ENCODE data around the gene SYT12. TPM values are rescaled to one million over a fixed set of nuclear protein-coding genes. Genes with fewer than 3 reads are reported as not detected.

SYT12 gene
- polyA plus RNA-seq, 3 donors, result not detected

GRCh38 chr11:67076202-67076601 is 53.3 kb downstream of the SYT12 start:
- H3K27ac ChIP-seq (ENCODE audit: low read depth in 1 of 2, low read length in 2 of 2), result no peak overlapping the region
- no peaks in the 10 kb centered on the region for H3K36me3 Mint-ChIP-seq
- no peak for DNase-seq
- peaks cover 2 to 19% (median 17%) of the 10 kb centered on the region in 3 donors for H3K27me3 Mint-ChIP-seq (ENCODE audit: low read depth in 3 of 3)
- no peak for TF ChIP-seq CTCF (IDR thresholded peaks at IDR 0.05)
- WGBS (ENCODE audit: insufficient coverage), result 65% methylated on average over 4 of the region's 6 CpGs
- H3K4me3 Mint-ChIP-seq, result no peak overlapping the region
- no peak overlapping the region for H3K4me2 ChIP-seq (replicated peaks; ENCODE audit: extremely low read depth, low read length, poor library complexity, severe bottlenecking)
- no peaks in the 10 kb centered on the region for H3K36me3 ChIP-seq (replicated peaks in 1 of 2; ENCODE audit: control insufficient read depth in 1 of 2, insufficient read depth in 2 of 2, low read length in 2 of 2)
- no peak overlapping the region for H2AFZ ChIP-seq (ENCODE audit: insufficient read depth, low read depth, low read length, poor library complexity, severe bottlenecking)
- no peak overlapping the region for H3K4me3 ChIP-seq (replicated peaks in 1 of 3; ENCODE audit: low read depth in 2 of 3, low read length in 3 of 3)
- H3K27ac Mint-ChIP-seq, result peak overlapping the region in 2 of 7 donors; percentile 12 to 31
- intact Hi-C loops (cut with micrococcal nuclease), result no loop called here
- peaks cover 0 to 2% of the 10 kb centered on the region in 2 donors for H3K27me3 ChIP-seq (ENCODE audit: control insufficient read depth in 2 of 2, insufficient read depth in 2 of 2, low read length in 2 of 2)
- H4K20me1 ChIP-seq (ENCODE audit: insufficient read depth, low read length), result no peaks in the 10 kb centered on the region
- H3K79me2 ChIP-seq (ENCODE audit: insufficient read depth, low read length), result no peaks in the 10 kb centered on the region
- H3K9me3 ChIP-seq (replicated peaks in 1 of 2; ENCODE audit: control insufficient read depth in 1 of 2, insufficient read depth in 1 of 2, low read length in 2 of 2), result no peaks in the 10 kb centered on the region
- H3K9me3 Mint-ChIP-seq, result peaks cover 0 to 13% (median 0%) of the 10 kb centered on the region in 7 donors
- H3K4me1 Mint-ChIP-seq, result peaks cover 37% of the 10 kb centered on the region
- peaks cover 32 to 50% of the 10 kb centered on the region in 2 donors for H3K4me1 ChIP-seq (ENCODE audit: control insufficient read depth in 1 of 2, insufficient read depth in 2 of 2, low read length in 2 of 2)
- no peak overlapping the region for H3K9ac ChIP-seq (ENCODE audit: insufficient read depth, low read length, poor library complexity, severe bottlenecking)

DNA sequence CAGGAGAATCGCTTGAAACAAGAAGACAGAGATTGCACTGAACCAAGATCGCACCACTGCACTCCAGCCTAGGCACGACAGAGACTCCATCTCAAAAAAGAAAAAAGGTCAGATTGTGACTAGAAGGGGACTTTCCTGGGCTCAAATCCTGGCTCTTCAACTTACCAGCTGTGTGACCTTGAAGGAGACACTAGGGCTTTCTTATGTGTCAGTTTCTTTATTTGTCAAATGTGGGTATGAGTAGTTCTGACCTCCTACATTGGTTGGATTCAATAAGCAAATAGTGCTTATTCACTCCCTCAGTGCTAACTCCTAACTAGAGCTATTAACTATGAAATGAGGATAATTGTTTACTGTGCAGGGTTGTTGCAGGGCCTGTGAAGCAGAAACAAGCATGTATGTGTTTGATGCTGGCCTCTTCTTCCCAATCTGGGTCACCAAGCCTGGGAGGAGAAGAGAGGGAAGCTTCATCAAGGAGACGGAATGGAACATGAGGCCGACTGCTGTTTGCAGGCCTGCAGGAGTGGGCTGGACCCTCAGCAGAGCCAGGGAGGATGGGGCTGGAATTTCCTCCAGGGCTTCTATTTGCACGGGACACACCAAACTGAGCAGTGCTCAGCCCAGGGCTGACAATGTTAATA is 56.3 kb downstream of the SYT12 start:
- peaks cover 45% of the 10 kb centered on the region for H3K4me1 Mint-ChIP-seq
- whole genome bisulfite sequencing (ENCODE audit: insufficient coverage), result 100% methylated on average over 4 of the region's 6 CpGs
- no peak overlapping the region for H3K9ac ChIP-seq (ENCODE audit: insufficient read depth, low read length, poor library complexity, severe bottlenecking)
- no peaks in the 10 kb centered on the region for H3K79me2 ChIP-seq (ENCODE audit: insufficient read depth, low read length)
- no peak overlapping the region for H2AFZ ChIP-seq (ENCODE audit: insufficient read depth, low read depth, low read length, poor library complexity, severe bottlenecking)
- peak overlapping the region; percentile 35 to 85 (median 76) for H3K27ac Mint-ChIP-seq
- peaks cover 0 to 2% of the 10 kb centered on the region in 2 donors for H3K36me3 Mint-ChIP-seq
- no peak overlapping the region for H3K4me2 ChIP-seq (replicated peaks; ENCODE audit: extremely low read depth, low read length, poor library complexity, severe bottlenecking)
- H3K9me3 ChIP-seq (replicated peaks in 1 of 2; ENCODE audit: control insufficient read depth in 1 of 2, insufficient read depth in 1 of 2, low read length in 2 of 2), result no peaks in the 10 kb centered on the region
- H3K4me3 Mint-ChIP-seq, result no peak overlapping the region
- peaks cover 0 to 10% (median 0%) of the 10 kb centered on the region in 7 donors for H3K9me3 Mint-ChIP-seq
- peak in 2 of 3 donors; percentile 12 to 26 for DNase-seq
- peaks cover 0 to 8% of the 10 kb centered on the region in 2 donors for H3K27me3 ChIP-seq (ENCODE audit: control insufficient read depth in 2 of 2, insufficient read depth in 2 of 2, low read length in 2 of 2)
- no peaks in the 10 kb centered on the region for H3K36me3 ChIP-seq (replicated peaks in 1 of 2; ENCODE audit: control insufficient read depth in 1 of 2, insufficient read depth in 2 of 2, low read length in 2 of 2)
- H3K4me1 ChIP-seq (ENCODE audit: control insufficient read depth in 1 of 2, insufficient read depth in 2 of 2, low read length in 2 of 2), result peaks cover 30 to 52% of the 10 kb centered on the region in 2 donors
- no peak overlapping the region for H3K4me3 ChIP-seq (replicated peaks in 1 of 3; ENCODE audit: low read depth in 2 of 3, low read length in 3 of 3)
- no peaks in the 10 kb centered on the region for H4K20me1 ChIP-seq (ENCODE audit: insufficient read depth, low read length)
- peak overlapping the region in 1 of 2 donors; percentile 57 for H3K27ac ChIP-seq (ENCODE audit: low read depth in 1 of 2, low read length in 2 of 2)
- TF ChIP-seq CTCF (IDR thresholded peaks at IDR 0.05), result no peak
- H3K27me3 Mint-ChIP-seq (ENCODE audit: low read depth in 3 of 3), result peaks cover 3 to 25% (median 21%) of the 10 kb centered on the region in 3 donors
- intact Hi-C loops (cut with micrococcal nuclease), result no loop called here
